HFF-Myc (cell line): ENCODE measurements around the gene SLC49A3.

Experiments
- DNase-seq: peaks from one replicate; pipeline ENCODE4 v3.0.0-alpha.2; 2011; ENCODE audit warnings: low read depth; ENCODE audit errors: extremely low read depth
- H3K4me3 ChIP-seq: replicated peaks from 2 replicates; pipeline ENCODE4 v1.5.1; 2011; ENCODE audit warnings: low read depth, mild to moderate bottlenecking, control low read depth, low read length
- CTCF ChIP-seq: IDR thresholded peaks from 2 replicates; pipeline ENCODE4 v1.5.1; 2012; ENCODE audit warnings: mild to moderate bottlenecking, low read depth, low read length, control low read depth; ENCODE audit errors: missing control alignments

SLC49A3 gene

GRCh38 chr4:705278-706082 lies 16.5 kb upstream of the SLC49A3 start, which contains the start of gene PCGF3:
Gene PCGF3 (plus strand): TSS chr4:705832. CDS start chr4:733681, 27,849 bp downstream.
- no peak for TF ChIP-seq CTCF
- DNase-seq = peak; percentile 49
- peak within 1 kb of the TSS; percentile 95 for H3K4me3 ChIP-seq

- no peak overlapping the region for H3K4me3 ChIP-seq
- no peak for DNase-seq
- no peak for TF ChIP-seq CTCF
Observed at GRCh38 chr4:704971-705277, 16.0 kb upstream of the SLC49A3 start.

- no peak for DNase-seq
- H3K4me3 ChIP-seq = no peak overlapping the region
- no peak for TF ChIP-seq CTCF
Observed at GRCh38 chr4:704198-704891, 15.4 kb upstream of the SLC49A3 start.

- H3K4me3 ChIP-seq = no peak overlapping the region
- no peak for DNase-seq
- TF ChIP-seq CTCF = no peak
Observed at GRCh38 chr4:703336-704197, 14.6 kb upstream of the SLC49A3 start.

GRCh38 chr4:702618-703048 lies 13.7 kb upstream of the SLC49A3 start:
- no peak for DNase-seq
- no peak for TF ChIP-seq CTCF
- H3K4me3 ChIP-seq = no peak overlapping the region

GRCh38 chr4:700587-701264 lies 11.8 kb upstream of the SLC49A3 start:
- DNase-seq = no peak
- no peak for TF ChIP-seq CTCF
- H3K4me3 ChIP-seq = no peak overlapping the region
